Stimulated activated naive CD8-positive, alpha-beta T cell treated with anti-CD3 and anti-CD28 coated beads, Interleukin-15, Interleukin-2, amounts not matched to agents 100 ng/mL and 50 ng/mL, for 24 hours (primary cell): Measurements from ENCODE around the gene LAGE3.

ENCODE experiments used
- H3K27ac Mint-ChIP-seq: one replicate; pipeline ENCODE4 v1.8.0; 2021; ENCODE audit warnings: mild to moderate bottlenecking, mixed read lengths
- H3K27me3 Mint-ChIP-seq: one replicate; pipeline ENCODE4 v1.8.0; 2021; ENCODE audit warnings: mixed read lengths
- H3K36me3 Mint-ChIP-seq: one replicate; pipeline ENCODE4 v1.8.0; 2021; ENCODE audit warnings: low read depth, mixed read lengths
- H3K4me1 Mint-ChIP-seq: one replicate; pipeline ENCODE4 v1.8.0; 2021; ENCODE audit warnings: low read depth, mixed read lengths
- H3K4me3 Mint-ChIP-seq: one replicate; pipeline ENCODE4 v1.8.0; 2021; ENCODE audit warnings: mild to moderate bottlenecking, mixed read lengths
- H3K9me3 Mint-ChIP-seq: one replicate; pipeline ENCODE4 v1.8.0; 2021; ENCODE audit warnings: mixed read lengths

Gene LAGE3

GRCh38 chrX:154460326-154460725 lies 18.8 kb downstream of the LAGE3 start:
- Mint-ChIP-seq H3K9me3 (no peaks in the 10 kb centered on the region), H3K4me3 (peak overlapping the region; percentile 82), H3K27ac (no peak overlapping the region), H3K4me1 (peaks cover 6% of the 10 kb centered on the region), H3K36me3 (peaks cover 4% of the 10 kb centered on the region), H3K27me3 (no peaks in the 10 kb centered on the region)

GRCh38 chrX:154459832-154460231 lies 19.2 kb downstream of the LAGE3 start:
- Mint-ChIP-seq H3K36me3 (peaks cover 4% of the 10 kb centered on the region), H3K4me3 (peak overlapping the region; percentile 82), H3K9me3 (no peaks in the 10 kb centered on the region), H3K27ac (no peak overlapping the region), H3K4me1 (peaks cover 6% of the 10 kb centered on the region), H3K27me3 (no peaks in the 10 kb centered on the region)

GRCh38 chrX:154458954-154459778 lies 19.9 kb downstream of the LAGE3 start:
- Mint-ChIP-seq H3K36me3 (peaks cover 4% of the 10 kb centered on the region), H3K27ac (no peak overlapping the region), H3K9me3 (no peaks in the 10 kb centered on the region), H3K27me3 (no peaks in the 10 kb centered on the region), H3K4me1 (peaks cover 6% of the 10 kb centered on the region), H3K4me3 (peak overlapping the region; percentile 82)

DNA sequence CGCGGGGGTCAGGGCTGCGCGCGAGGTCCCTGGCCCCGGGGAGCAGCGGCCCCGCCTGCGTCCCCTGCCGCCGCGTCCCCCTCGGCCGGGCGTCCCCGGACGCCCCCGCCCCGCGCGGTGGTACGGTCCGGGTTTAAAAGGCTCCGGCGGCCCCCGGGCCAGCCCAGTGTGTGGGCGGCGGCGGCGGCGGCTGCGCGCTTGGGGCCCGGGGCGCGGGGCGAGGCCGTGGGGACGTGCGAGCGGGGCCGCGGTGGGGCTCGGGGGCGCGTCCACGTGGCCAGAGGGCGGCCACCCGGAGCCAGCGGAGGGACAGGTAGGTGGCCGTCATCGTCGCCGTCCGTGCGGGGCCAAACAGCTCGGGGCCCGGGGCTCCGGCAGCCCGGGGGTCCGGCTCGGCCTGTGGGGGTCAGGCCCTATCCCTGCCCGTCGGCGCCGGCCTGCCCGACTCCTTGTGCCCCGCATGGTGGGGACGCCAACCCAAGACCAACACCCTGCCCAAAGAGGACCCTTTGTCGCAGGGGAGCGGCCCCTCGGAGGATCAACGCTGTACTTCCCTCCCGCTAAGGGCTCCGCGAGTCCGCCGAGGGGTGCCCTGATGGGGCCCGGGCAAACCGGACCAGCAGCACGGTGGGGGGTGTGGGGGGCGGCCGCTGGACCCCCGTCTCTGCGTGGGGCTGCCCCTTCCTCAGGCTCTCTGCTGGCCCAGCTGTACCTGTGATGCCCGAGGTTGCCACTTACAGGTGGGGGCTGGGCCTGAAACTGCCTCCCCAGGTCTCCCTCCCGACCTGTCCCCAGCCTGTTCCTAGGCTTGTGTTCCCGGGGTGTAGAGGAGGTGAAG lies 20.7 kb downstream of the LAGE3 start, which contains the start of gene PLXNA3:
TSS of gene PLXNA3 (plus strand) at position 166 of the 838 bp plus-strand sequence. CDS start 1,903 bp downstream, outside the sequence.
- Mint-ChIP-seq H3K36me3 (peaks cover 4% of the 10 kb centered on the region), H3K27me3 (no peaks in the 10 kb centered on the region), H3K4me1 (peaks cover 6% of the 10 kb centered on the region), H3K27ac (peak within 1 kb of the TSS; percentile 97), H3K9me3 (no peaks in the 10 kb centered on the region), H3K4me3 (peak within 1 kb of the TSS; percentile 91)

- Mint-ChIP-seq H3K27me3 (no peaks in the 10 kb centered on the region), H3K4me1 (peaks cover 6% of the 10 kb centered on the region), H3K4me3 (peak overlapping the region; percentile 91), H3K9me3 (no peaks in the 10 kb centered on the region), H3K27ac (peak overlapping the region; percentile 97), H3K36me3 (peaks cover 4% of the 10 kb centered on the region)
Observed at GRCh38 chrX:154457491-154458115, 21.5 kb downstream of the LAGE3 start.

DNA sequence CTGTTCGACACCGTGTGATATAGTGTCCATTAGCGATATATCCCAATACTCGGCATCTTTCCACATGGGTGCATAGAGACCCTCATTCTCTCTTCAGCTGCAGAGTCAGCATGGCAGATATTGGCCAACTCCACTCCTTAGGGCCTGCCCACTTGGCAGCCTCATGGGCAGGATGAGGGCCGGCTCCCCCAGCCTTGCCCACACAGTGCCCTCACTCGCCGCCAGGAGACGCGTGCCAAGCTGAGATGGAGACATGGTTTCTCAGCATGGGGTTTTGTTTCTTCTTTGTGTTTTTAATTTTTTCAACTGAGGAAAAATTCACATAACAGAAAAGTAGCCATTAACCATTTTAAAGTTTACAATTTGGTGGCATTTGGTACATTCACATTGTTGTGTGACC lies 26.3 kb downstream of the LAGE3 start:
- peaks cover 6% of the 10 kb centered on the region for H3K4me1 Mint-ChIP-seq
- H3K4me3 Mint-ChIP-seq = no peak overlapping the region
- no peak overlapping the region for H3K27ac Mint-ChIP-seq

GRCh38 chrX:154450312-154450711 lies 28.8 kb downstream of the LAGE3 start:
- Mint-ChIP-seq H3K4me3 (no peak overlapping the region), H3K27me3 (no peaks in the 10 kb centered on the region), H3K4me1 (no peaks in the 10 kb centered on the region), H3K36me3 (peaks cover 4% of the 10 kb centered on the region), H3K27ac (no peak overlapping the region), H3K9me3 (no peaks in the 10 kb centered on the region)

More for the DNA sequence above, 26.3 kb downstream of the LAGE3 start:
- Mint-ChIP-seq H3K9me3 (no peaks in the 10 kb centered on the region), H3K27me3 (no peaks in the 10 kb centered on the region), H3K36me3 (no peaks in the 10 kb centered on the region)

DNA sequence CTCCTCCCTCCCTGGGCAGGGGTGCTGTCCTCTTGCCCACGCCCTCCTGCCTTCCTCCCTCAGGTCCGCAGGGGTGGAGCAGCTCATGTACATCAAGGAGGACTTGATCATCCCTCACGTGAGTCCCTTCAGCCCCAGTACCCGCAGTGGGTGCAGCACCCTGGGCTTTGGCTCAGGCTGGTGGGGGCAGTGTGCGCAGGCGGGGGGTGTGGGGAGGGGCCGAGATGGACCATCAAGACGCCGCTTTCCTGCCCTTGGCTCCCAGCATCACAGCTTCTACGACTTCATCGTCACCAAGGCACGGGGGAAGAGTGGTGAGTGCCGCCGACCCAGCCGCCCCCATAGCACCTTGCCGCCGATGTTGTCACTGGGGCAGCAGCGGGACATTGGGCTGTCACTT lies 29.5 kb downstream of the LAGE3 start:
- Mint-ChIP-seq H3K27ac (no peak overlapping the region), H3K4me3 (no peak overlapping the region), H3K4me1 (no peaks in the 10 kb centered on the region), H3K27me3 (no peaks in the 10 kb centered on the region), H3K36me3 (peaks cover 4% of the 10 kb centered on the region), H3K9me3 (no peaks in the 10 kb centered on the region)

GRCh38 chrX:154448484-154448883 lies 30.6 kb downstream of the LAGE3 start:
- Mint-ChIP-seq H3K36me3 (peaks cover 4% of the 10 kb centered on the region), H3K4me3 (no peak overlapping the region), H3K27me3 (no peaks in the 10 kb centered on the region), H3K4me1 (peaks cover 2% of the 10 kb centered on the region), H3K9me3 (no peaks in the 10 kb centered on the region), H3K27ac (no peak overlapping the region)

- Mint-ChIP-seq H3K27ac (no peak overlapping the region), H3K9me3 (no peaks in the 10 kb centered on the region), H3K36me3 (peaks cover 4% of the 10 kb centered on the region), H3K4me1 (peaks cover 4% of the 10 kb centered on the region), H3K27me3 (no peaks in the 10 kb centered on the region), H3K4me3 (no peak overlapping the region)
Observed at GRCh38 chrX:154446430-154446829, 32.7 kb downstream of the LAGE3 start.

DNA sequence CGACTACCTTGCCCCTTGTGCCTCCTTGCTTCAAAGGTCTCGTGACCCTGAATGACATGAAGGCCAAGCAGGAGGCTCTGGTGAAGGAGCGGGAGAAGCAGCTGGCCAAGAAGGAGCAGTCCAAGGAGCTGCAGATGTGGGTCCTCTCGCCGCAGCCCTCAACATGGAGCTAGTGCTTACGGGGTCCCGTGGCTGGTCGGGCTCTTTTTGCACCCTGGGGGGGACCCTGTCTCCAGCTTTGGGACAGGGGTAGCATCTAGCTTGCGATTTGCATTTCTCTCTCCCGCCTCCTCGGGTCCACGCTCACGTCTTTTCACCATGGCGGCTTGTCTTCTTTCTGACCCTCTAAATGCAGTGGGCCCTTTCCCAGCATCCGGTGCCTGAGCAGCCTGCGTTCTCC lies 33.3 kb downstream of the LAGE3 start:
- peaks cover 7% of the 10 kb centered on the region for H3K4me1 Mint-ChIP-seq
- no peaks in the 10 kb centered on the region for H3K27me3 Mint-ChIP-seq
- no peaks in the 10 kb centered on the region for H3K9me3 Mint-ChIP-seq
- peaks cover 4% of the 10 kb centered on the region for H3K36me3 Mint-ChIP-seq
- no peak overlapping the region for H3K4me3 Mint-ChIP-seq
- no peak overlapping the region for H3K27ac Mint-ChIP-seq

GRCh38 chrX:154444755-154445246 lies 34.3 kb downstream of the LAGE3 start:
- Mint-ChIP-seq H3K9me3 (no peaks in the 10 kb centered on the region), H3K27ac (no peak overlapping the region), H3K27me3 (no peaks in the 10 kb centered on the region), H3K36me3 (peaks cover 4% of the 10 kb centered on the region), H3K4me3 (peak overlapping the region; percentile 69), H3K4me1 (peaks cover 7% of the 10 kb centered on the region)

DNA sequence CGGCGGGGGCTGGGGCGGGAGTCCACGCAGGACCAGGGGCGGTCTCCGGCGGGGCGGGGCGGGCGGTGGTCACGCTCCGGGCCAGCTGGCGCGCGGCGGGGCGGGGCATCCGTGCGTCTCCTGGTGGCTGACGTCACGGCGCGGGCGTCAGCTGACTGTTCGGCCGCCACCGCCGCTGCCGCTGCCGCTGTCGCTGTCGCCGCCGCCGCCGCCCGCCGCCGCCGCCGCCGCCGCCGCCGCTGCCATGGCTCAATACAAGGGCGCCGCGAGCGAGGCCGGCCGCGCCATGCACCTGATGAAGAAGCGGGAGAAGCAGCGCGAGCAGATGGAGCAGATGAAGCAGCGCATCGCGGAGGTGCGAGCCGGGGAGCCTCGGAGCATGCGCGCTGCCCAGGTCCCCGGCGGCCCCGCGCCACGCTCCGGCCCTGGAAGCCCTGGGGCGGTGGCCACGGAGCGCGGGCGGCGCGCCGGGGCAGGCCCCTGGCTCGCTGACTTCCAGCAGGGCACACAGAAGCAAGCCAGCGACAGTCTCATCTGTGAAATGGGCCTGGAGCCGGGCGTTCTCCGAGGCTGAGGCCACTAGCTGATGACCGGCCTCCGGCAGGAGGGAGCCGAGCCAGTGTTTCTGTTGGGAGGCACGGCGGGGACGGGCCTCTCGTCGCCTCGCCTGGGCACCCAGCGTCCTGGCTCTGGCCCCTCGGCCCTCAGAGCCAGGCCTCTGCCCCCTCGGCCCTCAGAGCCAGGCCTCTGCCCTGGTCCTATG lies 34.9 kb downstream of the LAGE3 start, which contains the start of gene FAM50A:
TSS of gene FAM50A (plus strand) at position 150 of the 763 bp plus-strand sequence. CDS start at position 245, 95 bp downstream.
- H3K9me3 Mint-ChIP-seq = no peaks in the 10 kb centered on the region
- H3K27me3 Mint-ChIP-seq = no peaks in the 10 kb centered on the region

DNA sequence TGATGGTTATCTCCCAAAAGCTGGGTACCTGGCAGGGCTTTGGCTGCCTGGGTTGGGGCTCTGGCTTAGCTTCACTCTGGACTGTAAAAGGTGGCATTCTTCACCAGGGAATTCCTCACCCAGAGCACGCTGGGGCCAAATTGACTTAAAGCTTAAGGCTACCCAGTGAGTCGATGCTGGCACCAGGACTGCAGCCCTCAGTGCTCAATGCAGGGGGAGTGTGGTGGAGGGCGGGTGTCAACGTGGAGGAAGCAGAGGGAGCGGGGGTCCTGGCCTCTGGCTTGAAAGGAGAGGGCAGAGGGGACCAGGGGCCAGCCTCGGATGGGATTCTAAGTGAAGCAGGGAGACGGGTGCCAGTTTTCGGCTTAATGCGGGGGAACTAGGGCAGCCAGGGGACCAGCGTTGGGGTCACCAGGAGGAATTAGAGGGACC lies 35.6 kb downstream of the LAGE3 start:
- Mint-ChIP-seq H3K27ac (no peak overlapping the region), H3K36me3 (peaks cover 7% of the 10 kb centered on the region), H3K4me3 (peak overlapping the region; percentile 71), H3K9me3 (no peaks in the 10 kb centered on the region), H3K4me1 (peaks cover 10% of the 10 kb centered on the region), H3K27me3 (no peaks in the 10 kb centered on the region)

More for the DNA sequence above, 34.9 kb downstream of the LAGE3 start, which contains the start of gene FAM50A:
- Mint-ChIP-seq H3K4me1 (peaks cover 7% of the 10 kb centered on the region), H3K27ac (no peak within 1 kb of the TSS), H3K36me3 (peaks cover 4% of the 10 kb centered on the region), H3K4me3 (peak within 1 kb of the TSS; percentile 71)
